Measurements from ENCODE around the gene HPX.

The HPX gene

GRCh38 chr11:6474806-6475500 is 34.2 kb upstream of the HPX start:
- H3K27ac ChIP-seq: peak overlapping the region; percentile 100
- no peak for TF ChIP-seq ZFX (IDR thresholded peaks at IDR 0.05; ENCODE audit: borderline replicate concordance)
- TF ChIP-seq, protein P1, sequence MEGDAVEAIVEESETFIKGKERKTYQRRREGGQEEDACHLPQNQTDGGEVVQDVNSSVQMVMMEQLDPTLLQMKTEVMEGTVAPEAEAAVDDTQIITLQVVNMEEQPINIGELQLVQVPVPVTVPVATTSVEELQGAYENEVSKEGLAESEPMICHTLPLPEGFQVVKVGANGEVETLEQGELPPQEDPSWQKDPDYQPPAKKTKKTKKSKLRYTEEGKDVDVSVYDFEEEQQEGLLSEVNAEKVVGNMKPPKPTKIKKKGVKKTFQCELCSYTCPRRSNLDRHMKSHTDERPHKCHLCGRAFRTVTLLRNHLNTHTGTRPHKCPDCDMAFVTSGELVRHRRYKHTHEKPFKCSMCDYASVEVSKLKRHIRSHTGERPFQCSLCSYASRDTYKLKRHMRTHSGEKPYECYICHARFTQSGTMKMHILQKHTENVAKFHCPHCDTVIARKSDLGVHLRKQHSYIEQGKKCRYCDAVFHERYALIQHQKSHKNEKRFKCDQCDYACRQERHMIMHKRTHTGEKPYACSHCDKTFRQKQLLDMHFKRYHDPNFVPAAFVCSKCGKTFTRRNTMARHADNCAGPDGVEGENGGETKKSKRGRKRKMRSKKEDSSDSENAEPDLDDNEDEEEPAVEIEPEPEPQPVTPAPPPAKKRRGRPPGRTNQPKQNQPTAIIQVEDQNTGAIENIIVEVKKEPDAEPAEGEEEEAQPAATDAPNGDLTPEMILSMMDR (IDR thresholded peaks at IDR 0.05): no peak

DNA sequence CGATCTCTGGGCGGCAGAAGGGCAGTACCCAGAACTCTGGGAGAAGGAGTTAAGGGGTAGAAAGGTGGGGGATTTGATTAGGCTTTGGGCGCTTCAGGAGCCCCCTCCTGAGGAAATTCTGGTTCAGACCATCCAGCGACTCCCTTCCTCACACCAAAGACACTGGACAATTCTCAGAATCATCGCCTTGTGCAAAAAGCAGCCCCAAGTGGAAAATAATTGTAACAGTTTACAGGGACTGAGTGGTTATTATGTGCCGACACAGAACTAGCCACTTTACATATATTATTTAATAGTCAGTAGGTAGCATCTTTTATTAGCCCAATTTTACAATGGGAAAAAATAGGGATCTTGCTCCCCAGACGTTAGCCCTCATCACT is 33.6 kb upstream of the HPX start:
- TF ChIP-seq ZFX (IDR thresholded peaks at IDR 0.05; ENCODE audit: borderline replicate concordance): no peak
- peak overlapping the region; percentile 100 for H3K27ac ChIP-seq

DNA sequence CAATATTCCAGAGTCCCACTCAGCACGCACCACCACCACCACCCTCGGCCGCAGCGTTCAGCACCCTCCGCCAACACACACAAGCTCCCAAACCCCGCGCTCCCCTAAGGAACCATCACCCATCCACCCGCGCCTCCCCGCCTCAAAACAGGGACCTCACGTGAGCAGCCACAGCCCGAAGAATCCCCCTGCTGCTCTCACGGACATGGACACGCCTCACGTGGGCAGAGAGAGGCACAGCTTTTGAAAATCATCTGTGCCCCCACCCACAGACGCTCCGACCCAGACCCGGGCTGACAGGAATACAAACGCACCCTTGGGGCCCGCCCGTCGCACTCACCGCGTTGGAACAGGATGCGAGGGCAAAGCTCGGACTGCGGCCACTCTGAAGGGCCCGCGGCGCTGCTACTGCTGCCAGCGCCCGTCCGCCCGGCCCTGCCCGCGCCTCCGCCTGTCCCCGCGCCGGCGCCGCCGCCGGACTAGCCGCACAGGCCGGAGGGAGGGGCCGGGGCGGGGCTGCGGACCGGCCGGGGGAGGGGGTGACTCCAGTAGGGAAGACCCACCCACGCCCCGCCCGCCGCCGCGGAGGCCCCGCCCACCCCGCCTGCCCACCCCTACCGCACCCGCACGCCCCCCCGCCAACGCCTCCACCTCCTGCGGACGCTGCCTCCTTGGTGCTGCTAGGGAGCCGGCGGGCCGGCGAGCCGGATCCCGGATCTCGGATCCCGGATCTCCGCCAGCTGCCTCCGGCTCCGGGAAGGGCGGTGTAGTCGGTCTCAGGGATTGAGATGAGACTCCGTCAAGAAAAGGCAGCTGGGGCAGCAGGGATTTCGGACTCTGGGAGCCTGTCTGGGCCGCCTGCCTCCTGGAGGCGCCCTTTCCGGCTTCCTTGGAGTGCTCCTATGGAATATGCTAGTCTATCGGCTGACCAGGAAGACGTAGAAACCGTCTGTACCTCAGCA is 32.9 kb upstream of the HPX start, which contains the start of gene TRIM3:
TSS of gene TRIM3 (minus strand) at position 491 of the 962 bp plus-strand sequence. CDS start 8,246 bp downstream, outside the sequence.
- peak within 1 kb of the TSS; percentile 100 for H3K27ac ChIP-seq
- no peak for TF ChIP-seq ZFX (IDR thresholded peaks at IDR 0.05; ENCODE audit: borderline replicate concordance)
- TF ChIP-seq, protein P1 (IDR thresholded peaks at IDR 0.05): peak; percentile 35

GRCh38 chr11:6472934-6473333 is 32.1 kb upstream of the HPX start:
- H3K27ac ChIP-seq: peak overlapping the region; percentile 100
- TF ChIP-seq ZFX (IDR thresholded peaks at IDR 0.05; ENCODE audit: borderline replicate concordance): no peak
- TF ChIP-seq, protein P1 (IDR thresholded peaks at IDR 0.05): no peak

DNA sequence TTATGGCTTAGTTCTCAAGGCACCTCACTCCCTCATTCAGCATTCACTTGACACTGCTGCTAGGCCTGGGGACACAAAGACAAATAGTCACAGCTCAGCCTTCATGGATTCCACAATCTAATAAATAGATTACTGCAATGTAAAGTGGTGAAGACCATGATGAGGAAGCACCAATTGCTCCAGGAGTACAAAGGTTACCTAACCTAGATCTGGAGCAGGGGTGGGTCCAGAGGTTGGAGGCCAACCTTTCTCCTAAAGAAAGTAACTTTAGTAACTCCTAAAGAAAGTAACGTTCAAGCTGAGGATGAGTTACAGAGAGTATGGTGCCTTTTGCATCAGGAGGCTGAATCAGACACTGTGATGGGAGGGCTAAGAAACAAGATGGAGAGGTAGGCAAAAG is 28.8 kb upstream of the HPX start:
- TF ChIP-seq, protein P1 (IDR thresholded peaks at IDR 0.05): no peak
- H3K27ac ChIP-seq: peak overlapping the region; percentile 100

GRCh38 chr11:6468712-6469495 is 28.1 kb upstream of the HPX start:
- H3K27ac ChIP-seq: peak overlapping the region; percentile 100

DNA sequence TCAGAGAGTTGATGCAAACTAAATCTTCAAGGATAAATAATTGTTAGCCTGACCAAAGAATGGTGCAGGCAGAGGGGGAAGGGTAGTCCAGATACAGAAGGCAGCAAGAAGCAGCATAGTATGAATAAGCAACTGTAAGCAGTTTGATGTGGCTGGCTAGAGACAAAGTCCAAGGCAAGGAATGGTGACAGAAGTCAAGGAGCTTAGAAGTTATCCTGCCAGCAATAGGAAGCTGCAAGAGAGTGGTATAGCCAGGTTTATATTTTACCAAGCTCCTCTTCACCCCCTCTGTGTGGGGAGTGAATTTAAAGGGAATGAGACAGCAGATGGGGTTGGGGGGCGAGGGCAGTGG is 18.3 kb upstream of the HPX start:
- 0 out of 2 replicates have a peak overlapping the region, but pooled peaks have one; percentile 13 for H3K27ac ChIP-seq
- no peak for TF ChIP-seq ZFX (IDR thresholded peaks at IDR 0.05; ENCODE audit: borderline replicate concordance)
- TF ChIP-seq, protein P1 (IDR thresholded peaks at IDR 0.05): no peak

More at GRCh38 chr11:6468712-6469495, 28.1 kb upstream of the HPX start:
- TF ChIP-seq ZFX (IDR thresholded peaks at IDR 0.05; ENCODE audit: borderline replicate concordance): no peak
- TF ChIP-seq, protein P1 (IDR thresholded peaks at IDR 0.05): no peak
